Stimulated activated CD4-positive, alpha-beta T cell treated with anti-CD3 and anti-CD28 coated beads, Interleukin-1b, Interleukin-23, amount 100 ng/mL, for 1 hour (primary cell): ENCODE results near the gene PPM1A.
A peak's percentile ranks its signal among the peaks of the same experiment; 100 is the strongest.

Source experiments
- DNase-seq, 2 donors: peaks; one replicate each; pipeline ENCODE4 v3.0.0-alpha.2; 2020; ENCODE audit warnings: low read depth in 2 of 2

PPM1A gene

DNA sequence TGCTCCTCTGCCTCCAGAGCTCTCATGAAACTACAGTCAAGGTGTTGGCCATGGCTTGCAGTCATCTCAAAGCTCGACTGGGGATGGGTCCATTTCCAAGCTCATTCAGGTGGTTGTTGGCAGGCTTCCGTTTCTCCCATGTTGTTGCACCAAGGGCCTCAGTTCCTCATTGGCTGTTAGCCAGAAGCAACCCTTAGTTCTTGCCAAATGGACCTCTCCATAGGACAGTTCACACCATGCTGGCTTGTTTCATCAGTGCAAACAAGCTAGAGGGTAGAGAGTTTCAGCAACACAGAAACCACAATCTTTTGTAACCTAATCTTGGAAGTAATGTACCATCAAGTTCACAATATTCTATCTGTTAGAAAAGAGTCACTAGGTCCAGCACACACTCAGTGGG is 22.7 kb upstream of the PPM1A start:
- no peak for DNase-seq

DNA sequence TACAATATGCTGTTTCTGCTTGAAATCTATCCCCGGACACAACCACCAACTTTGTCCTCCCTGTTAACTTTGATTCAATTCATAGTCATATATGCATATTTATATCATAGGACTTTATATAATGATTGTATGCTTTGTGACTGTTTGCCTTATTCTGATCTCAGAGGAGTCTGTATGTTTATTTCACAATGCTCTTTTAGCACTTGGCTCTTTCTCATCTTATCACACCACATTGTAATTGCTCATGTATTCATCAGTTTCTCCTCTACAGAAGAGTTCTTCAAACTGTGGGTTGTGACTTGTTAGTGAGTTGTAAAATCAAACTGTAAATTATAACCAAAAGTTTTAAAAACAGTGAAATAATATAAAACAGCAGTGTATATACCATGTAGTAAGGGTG is 21.7 kb upstream of the PPM1A start:
- DNase-seq: no peak

DNA sequence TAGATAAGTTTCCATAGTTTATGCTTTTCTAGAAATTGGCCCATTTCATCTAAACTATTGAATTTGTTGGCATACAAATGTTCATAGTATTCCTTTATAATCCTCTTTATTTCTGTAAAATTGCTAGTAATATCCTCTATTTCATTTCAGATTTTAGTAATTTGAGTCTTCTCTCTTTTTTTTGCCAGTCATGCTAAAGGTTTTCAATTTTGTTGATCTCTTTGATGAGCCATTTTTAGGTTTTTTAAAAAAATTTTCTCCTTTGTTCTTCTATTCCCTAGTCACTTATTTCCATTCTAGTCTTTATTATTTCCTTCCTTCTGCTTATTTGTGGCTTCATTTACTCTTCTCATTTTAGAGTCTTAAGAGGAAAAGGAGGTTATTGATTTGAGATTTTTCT is 19.4 kb upstream of the PPM1A start:
- no peak for DNase-seq

DNA sequence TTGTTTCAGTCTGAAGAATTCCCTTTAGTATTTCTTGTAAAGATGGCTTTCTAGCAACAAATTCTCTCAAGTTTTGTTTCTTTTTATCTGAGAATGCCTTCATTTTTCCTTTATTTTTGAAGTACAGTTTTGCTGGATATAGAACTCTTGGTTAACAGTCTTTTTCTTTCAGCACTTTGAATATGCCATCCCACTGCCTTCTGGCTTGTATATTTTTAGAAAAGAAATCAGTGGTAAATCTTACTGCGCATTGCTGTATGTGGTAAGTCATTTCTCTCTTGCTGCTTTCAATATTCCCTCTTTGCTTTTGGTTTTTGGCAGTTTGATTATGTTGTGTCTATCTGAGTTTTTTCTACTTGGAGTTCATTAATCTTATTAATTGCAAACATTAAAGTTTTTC is 16.8 kb upstream of the PPM1A start:
- no peak for DNase-seq

DNA sequence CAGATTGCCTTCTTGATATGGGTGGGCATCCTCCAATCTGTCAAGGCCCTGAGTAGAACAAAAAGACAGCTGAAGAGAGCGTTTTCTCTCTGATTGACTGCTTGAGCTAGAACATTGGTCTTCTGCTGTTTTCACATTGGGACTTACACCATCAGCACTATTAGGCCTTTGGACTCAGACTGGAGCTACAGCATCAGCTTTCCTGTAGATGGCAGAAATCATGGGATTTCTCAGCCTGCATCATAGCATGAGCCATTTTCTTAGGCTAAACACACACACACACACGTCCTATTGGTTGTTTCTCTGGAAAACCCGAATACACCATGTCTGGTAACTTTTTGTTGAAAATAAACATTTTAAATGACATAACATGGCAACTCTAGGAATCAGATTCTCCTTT is 15.8 kb upstream of the PPM1A start:
- DNase-seq: no peak

DNA sequence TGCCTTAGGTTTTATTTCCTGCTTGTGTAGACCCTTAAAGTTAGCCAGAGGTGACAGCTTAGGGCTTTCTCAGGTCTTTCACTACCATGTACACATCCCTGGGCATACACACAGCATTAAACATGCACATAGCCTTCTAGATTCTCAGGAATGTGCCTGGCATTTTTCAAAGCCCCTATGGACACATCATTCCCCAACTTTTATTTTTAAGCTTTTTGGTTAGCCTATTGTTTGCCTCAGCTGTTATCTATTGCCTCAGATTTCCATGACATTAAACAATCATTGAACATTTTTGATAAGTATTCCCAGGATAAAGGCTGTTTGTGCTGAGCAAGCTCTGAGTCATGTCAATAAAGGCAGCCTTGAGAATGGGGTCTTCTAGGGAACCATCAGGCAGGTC is 15.1 kb upstream of the PPM1A start:
- no peak for DNase-seq

DNA sequence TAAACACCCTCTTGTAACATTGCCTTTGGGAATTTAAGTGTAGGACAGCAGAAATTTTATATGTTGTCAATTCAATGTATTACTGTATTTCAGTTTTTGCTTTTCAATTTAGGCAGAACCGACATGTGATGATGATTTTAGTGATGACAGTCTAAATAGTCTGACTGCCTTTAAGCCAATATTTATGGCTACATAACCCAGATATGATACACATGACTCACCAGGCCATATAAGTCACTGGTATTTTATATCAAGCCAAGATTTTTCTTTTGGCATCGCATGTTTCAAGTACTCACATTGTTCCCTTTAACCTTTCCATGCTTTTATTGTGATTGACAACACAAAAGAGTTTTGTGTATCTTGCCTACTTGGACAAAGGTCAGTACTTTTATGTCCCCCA is 13.6 kb upstream of the PPM1A start:
- DNase-seq: no peak

DNA sequence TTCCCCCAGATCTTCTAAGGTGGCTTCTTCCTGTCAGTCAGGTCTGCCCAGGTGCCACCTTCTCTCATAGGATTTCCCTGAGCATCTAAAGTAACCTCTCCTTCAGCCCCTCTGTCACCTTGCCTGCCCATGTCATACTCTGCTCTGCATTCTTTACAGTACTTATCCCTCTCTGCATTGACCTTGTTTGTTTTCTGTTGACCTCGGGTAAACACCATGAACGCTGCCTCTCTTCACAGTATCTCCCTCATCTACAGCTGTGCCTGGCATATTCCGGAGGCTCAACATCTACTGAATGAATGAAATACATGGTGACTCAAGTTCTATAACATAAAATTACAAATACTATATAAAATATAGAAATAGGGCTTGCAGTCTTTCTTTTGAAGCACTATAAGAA is 10.1 kb upstream of the PPM1A start:
- DNase-seq: no peak

DNA sequence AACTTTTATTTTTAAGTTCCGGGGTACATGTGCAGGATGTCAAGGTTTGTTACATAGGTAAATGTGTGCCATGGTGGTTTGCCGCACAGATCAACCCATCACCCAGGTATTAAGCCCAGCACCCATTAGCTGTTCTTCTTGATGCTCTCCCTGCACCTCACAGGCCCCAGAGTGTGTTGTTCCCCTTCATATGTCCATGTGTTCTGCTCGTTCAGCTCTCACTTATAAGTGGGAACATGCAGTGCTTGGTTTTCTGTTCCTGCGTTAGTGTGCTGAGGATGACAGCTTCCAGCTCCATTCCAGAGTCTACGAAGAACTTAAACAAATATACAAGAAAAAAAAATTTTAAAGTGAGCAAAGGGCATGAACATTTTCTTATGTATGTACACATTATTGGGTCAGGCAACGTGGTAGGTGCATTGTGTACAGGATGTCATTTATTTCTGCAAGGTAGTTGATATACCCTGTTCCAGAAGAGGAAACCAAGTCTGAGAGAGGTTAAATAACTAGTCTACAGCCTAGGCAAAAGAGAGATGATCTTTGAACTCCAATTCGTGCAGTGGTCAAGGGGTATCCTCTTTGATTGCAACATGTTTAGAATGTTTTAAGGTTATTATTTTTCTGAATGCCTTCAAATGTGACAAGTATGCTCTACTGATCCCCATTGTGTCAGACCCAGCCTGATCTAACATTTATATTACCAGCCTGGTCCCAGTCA is 8.7 kb upstream of the PPM1A start:
- DNase-seq: no peak

DNA sequence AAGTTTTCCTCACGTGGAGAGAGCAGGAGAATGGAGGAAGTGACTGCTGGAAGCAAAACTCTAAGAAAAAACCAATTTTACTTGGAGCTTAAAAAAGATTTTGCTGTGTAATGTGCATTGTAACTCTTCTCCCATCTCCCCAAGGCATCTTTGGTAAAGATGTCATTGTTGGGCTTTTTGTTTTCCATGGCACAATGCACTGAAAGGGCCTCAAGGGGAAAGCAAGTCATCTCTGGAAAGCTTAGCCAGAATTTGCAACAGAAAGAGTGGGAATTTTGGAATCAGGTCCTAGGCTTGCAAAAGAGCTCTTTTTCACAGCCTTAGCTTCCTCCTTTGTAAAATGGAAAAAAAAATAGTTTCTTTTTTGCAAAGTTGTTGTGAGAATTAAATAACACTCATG is 7.9 kb upstream of the PPM1A start:
- no peak for DNase-seq

DNA sequence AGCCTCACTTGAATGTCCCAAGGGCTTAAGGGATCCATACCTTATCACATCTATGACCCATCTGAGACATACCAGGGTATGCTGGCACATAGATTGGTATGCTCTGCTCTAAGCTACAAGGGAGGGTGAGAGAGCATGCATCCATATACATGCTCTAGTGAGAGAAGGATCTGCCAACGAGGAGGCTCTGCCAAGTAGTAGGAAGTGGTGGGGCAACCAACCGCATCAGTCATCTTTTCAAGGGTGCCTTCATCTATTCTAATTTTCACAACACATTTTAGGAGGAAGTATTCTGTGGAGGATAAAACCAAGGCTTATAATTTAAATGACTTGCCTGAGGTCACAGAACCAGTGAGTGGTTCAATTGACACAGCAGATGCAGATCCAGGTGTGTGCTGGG is 6.6 kb upstream of the PPM1A start:
- no peak for DNase-seq

DNA sequence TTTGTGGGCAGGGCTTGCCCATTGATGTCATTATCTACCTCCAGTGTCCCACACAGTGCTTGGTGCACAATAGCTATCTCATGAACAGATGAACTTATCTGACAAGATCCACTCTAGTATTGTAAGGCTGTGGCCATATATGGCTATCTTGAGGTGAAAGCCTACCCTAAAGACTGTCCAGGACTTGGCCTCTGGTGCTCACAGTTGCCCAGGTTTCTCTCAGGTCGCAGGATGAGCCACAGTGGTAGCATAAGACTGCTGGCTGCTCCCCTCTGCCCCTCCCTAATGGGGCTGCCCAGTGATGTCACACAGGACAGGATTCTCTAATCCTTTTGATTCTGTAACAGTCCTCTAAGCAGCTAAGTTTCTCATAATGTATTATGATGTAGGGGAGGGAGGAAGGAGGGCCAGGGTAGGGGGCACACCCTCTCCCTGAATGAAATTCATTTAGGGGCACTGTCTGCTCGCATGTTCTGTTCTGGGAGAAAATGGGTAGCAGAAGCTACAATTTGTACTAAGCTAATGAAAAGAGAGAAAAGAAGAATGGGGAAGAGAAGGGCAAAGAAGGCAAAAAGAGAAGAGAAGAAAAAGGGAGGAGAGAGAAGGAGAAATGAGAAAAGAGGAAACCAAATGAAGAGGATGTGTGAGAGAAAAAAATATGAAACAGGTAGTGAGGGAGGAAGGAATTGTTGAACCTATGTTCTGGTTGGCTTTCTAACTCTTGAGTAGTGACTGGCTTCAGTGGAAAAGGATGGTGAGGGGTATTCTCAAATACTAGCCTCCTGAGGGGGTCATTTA is 3.4 kb upstream of the PPM1A start:
- no peak for DNase-seq

DNA sequence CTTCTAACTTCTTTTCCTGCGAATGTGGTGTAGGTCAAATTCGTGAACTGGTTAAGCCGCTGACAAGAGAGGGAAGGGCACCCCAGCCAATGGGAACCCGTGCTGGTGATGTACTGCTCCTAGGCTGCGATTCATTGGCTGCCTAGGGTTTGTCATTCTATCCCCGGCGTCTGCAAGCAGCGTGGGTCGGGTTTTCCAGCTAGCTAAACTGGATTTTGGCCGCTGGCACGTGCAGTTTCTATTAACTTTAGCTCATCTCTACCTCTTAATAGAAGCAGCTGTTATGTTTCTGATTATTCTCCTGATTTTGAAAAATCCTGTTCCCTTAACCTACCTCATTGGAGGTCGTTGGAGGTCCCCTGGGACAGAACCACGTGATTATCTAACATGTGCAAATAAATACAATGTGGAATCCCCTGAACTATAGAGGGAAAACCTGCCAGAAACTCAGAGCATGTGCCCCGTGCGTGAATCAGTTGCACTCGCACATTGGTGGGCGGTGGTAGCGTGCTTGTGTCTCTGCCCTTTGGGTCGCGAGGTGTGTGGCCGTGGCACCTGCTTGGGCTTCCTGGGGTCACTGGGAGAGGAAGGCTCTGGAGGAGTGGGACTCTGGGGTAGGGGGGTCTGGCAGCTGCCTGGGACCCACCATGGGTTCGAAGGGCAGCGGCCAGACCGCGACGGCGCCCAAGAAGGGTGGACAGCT is 876 bp upstream of the PPM1A start:
- DNase-seq: peak; percentile 58 to 62

DNA sequence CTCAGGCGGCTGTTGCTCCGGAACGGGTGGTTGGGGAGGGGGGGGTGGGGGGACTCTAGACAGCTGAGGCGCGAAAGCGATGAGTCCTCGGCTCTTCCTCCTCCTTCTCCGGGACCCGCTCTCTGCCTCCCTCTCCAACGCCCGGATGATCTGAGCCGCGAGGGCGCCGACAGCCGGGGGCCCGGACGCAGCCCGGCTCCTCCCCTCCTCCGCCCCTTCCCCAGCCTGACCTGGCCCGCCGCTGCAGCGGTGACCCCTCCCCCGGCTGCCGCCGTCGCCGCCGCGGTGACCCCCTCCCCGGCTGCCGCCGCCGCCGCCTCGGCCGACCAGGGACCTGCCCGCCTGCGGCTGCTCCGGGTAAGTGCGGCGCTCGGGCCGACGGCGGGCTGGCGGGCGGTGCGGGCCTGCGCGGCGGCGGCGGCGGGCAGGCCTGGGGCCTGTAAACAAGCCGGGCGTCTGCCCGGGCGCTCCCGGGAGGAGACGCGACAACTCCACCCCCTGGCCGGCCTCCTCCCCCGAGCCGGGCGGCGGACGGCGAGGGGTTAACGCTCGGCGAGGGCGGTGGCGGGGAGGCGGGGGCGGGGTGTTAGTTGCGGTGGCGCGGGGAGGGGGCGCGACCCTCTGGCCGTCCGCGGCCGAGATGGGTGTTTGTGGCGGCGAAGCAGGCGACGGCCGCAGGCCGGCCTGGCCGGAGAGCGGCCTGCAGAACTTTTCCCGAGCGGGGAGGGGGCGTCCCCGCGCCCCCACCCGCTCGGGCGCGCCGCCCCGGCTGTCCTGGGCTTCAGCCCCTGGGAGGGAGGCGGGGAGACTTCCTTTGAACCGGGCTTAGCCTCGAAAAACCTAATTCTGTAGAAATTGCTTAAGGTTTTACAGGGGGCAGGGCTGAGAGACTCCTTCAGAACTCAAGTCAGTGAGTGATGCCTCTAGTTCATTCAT is 568 bp downstream of the PPM1A start:
- peak; percentile 22 to 30 for DNase-seq

DNA sequence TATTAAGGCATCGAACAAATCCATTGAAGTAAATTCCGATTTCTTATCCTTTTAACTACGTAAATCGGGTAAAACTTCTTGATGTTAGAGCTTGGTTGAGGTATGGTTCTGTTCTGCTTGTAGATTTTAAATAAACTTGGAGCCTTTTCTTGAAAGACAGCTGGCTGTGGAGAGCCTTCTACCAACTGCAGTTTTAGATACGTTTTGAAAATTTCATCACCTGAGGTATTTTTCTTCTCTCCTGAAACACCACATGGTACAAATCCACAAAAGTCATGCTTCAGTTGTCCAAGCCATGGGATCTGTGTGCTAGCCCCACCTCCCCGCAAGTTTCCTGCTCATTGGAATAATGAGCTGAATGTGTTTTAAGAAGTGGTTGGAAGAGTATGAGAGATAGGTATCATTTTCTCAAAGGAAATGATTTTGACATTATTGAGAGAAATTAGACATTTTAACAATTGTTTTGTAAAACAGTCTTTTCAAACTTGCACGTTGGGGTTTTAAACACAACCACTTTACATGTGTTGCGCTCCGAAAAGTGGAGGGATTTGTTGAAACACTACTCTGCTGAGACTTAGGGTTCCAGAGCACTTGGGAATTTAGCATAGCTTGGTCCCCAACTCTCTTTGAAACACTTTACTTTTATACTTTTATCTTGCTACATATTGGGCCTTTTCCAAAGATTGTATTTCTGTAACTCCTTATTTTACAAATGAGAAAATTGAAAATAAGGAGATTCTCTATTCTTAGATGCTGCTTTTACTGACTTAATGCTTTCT is 1.4 kb downstream of the PPM1A start:
- DNase-seq: no peak

DNA sequence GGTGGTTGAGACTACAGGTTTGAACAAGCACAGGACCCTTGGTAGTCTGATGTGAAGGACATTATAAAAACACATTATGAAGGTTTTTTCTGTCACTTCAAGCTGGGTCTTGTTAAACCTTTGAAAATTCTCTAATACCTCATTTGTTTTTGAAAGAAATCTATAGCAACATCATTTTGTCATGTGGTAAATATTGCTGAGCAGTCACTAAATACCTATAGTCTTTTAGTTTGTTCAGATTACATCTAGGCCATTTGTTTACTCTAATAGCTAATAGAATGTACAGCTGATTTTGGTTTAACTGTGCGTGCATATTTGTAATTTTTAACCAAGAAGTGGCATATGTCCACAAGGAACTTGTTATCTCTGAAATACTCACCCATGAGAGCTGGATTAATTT is 2.9 kb downstream of the PPM1A start:
- DNase-seq: no peak

DNA sequence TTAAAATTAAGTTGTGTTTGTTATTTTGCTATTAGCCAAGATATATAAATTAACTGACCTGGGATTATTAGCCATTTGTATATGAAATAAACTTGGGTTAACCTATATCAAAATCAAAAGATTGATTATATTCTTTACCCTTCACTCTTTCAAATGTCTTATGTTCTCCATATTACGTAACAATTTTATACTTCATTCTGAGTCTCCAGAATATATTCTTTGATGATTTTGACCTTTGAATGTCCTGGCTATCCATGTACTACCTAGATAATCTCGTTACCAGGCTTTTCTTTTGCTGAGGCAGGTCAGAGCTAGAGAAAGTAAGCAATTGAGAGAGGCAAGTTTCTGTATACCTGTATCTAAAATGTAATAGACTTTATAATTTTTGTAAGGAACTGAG is 3.6 kb downstream of the PPM1A start:
- DNase-seq: no peak

DNA sequence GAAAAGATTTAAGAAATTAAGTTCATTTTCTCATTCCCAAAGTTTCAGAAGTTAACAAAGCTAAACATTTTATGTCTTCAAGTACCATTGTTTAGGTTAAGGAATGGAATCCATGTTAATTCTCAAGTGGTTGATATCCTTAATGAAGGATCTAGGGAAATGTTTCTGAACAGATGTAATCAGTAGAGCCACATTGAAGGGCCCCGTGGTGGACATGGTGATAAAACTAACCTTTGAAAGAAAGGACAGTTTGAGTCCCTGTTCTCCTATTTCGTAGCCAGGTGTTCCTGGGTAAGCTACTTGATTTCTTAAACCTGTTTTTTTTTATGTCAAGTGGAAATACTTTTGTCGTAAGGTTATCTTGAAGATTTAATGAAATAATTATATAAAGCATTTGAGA is 4.6 kb downstream of the PPM1A start:
- DNase-seq: no peak

DNA sequence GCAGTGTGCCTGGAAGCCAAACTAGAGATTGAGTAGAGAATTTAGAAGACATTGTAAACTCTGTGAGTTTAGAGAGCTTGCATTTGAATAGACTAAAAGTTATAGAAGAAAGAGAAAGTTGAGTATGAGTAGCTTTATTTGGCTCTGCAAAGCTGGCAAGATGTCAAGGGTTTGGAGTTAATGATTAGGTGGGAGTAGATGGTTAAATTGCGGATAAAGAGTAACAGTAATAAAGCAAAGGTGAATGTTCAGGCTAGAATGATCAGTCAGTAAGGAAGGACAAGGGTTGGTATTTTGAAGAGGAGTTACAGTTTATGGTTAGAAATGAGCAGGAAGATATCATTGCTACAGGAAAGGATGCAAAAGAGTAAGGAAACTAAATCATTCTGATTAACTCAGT is 5.2 kb downstream of the PPM1A start:
- DNase-seq: no peak

DNA sequence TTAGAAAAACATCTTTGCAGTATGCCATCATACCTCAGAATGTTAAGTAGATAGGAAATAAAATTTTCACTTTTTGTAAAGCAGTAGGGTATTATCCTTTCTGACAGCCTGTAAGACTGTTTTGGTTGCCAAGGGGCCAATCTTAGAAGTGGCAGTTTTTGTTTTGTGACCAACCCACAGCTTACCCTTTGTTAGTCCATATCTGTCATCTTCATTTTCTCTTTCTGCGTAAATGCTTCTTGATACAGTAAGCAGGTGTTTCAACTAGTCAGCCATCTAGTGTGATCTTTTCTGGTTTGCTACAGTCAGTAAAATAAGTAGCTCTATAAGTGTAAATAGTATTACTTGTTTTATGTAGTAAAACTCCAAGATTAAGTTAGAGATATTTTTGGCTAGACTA is 8.8 kb downstream of the PPM1A start:
- DNase-seq: no peak

DNA sequence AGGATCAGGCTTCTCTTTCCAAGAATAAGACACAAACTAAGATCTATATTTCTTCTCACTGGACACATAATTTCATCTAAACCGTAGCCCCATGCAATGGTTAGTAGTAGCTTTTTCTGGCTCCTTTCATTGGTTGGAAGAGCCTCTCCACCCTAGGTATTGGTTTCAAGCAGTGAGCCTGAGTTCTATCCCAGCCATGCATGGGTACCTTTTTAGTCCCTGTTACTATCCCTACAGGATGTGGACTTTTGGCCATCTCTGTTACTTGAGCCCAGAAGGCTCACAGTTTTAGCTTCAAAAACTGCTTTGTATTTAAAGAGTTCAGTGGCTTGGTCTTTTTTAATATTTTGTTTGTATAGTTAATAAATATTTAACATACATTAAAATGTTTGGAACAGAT is 16.1 kb downstream of the PPM1A start:
- DNase-seq: no peak
